ENCODE results near the gene STOX2.

STOX2 gene

DNA sequence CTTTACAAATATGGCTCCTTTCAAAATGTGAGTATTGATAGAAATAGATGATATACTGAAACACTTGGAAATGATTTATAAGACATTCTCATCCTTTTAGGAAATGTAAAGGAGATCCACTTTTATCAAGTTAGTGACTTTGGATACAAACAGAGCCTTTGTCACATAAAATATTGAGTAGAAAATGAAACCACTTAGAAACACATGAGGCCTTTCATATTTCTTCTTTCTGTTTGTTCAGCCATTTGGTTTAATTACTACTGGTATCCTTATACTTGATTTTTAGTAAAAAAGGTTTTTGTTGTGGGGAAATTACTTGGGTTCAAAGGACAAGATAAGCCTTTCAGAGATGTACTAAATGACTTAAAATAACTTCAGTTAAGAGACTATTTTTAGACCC is 4.1 kb downstream of the STOX2 start:
- H3K9me2 ChIP-seq (ENCODE audit: low read depth, low read length) = no peaks in the 10 kb centered on the region
- H3K36me3 ChIP-seq (ENCODE audit: insufficient read depth, low read length) = no peaks in the 10 kb centered on the region
- H3K4me3 ChIP-seq (ENCODE audit: low read depth, low read length, poor library complexity, severe bottlenecking) = no peak overlapping the region
- no peak overlapping the region for H3K4me2 ChIP-seq (ENCODE audit: low read length)
- no peaks in the 10 kb centered on the region for H3K27me3 ChIP-seq (ENCODE audit: insufficient read depth, low read length)
- H2AFZ ChIP-seq (ENCODE audit: low read length) = no peak overlapping the region
- H4K20me1 ChIP-seq (ENCODE audit: insufficient read depth, low read length) = no peaks in the 10 kb centered on the region
- no peaks in the 10 kb centered on the region for H3K4me1 ChIP-seq (ENCODE audit: insufficient read depth, low read length, severe bottlenecking)
- TF ChIP-seq, protein P1, sequence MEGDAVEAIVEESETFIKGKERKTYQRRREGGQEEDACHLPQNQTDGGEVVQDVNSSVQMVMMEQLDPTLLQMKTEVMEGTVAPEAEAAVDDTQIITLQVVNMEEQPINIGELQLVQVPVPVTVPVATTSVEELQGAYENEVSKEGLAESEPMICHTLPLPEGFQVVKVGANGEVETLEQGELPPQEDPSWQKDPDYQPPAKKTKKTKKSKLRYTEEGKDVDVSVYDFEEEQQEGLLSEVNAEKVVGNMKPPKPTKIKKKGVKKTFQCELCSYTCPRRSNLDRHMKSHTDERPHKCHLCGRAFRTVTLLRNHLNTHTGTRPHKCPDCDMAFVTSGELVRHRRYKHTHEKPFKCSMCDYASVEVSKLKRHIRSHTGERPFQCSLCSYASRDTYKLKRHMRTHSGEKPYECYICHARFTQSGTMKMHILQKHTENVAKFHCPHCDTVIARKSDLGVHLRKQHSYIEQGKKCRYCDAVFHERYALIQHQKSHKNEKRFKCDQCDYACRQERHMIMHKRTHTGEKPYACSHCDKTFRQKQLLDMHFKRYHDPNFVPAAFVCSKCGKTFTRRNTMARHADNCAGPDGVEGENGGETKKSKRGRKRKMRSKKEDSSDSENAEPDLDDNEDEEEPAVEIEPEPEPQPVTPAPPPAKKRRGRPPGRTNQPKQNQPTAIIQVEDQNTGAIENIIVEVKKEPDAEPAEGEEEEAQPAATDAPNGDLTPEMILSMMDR (IDR thresholded peaks at IDR 0.05; ENCODE audit: low read length) = no peak
- no peak for TF ChIP-seq EZH2 (IDR thresholded peaks at IDR 0.05; ENCODE audit: borderline replicate concordance, low read length)
- no peak overlapping the region for H3K27ac ChIP-seq (ENCODE audit: low read depth, low read length, poor library complexity, severe bottlenecking)
- no peaks in the 10 kb centered on the region for H3K9me3 ChIP-seq (ENCODE audit: low read length)
- no peaks in the 10 kb centered on the region for H3K79me2 ChIP-seq (ENCODE audit: insufficient read depth, low read length)
- H3F3A ChIP-seq (ENCODE audit: insufficient read depth, low read length) = no peaks in the 10 kb centered on the region
- H3K9ac ChIP-seq (ENCODE audit: low read length) = no peak overlapping the region

DNA sequence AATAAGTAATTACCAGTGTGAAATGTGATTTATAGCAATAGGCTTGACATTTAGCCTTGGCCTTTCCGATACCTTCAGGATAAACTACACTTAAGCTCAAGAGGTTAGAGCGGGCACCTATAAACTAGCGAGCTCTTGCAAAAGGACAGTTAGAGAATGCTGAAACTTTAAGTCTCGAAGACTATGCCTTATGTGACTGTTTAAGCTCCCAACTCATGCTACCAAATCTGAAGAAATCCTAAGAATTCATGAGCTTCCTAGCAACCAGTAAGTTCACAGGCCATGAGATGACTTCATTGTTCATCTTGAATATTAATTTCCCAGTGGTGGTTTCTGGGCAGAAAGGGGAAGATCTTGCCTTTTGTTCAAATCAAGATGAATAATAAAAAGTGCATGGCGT is 4.7 kb downstream of the STOX2 start:
- TF ChIP-seq EZH2 (IDR thresholded peaks at IDR 0.05; ENCODE audit: borderline replicate concordance, low read length) = no peak
- TF ChIP-seq, protein P1 (IDR thresholded peaks at IDR 0.05; ENCODE audit: low read length) = no peak
- Histone ChIP-seq H4K20me1 (ENCODE audit: insufficient read depth, low read length) (no peaks in the 10 kb centered on the region), H2AFZ (ENCODE audit: low read length) (no peak overlapping the region)

DNA sequence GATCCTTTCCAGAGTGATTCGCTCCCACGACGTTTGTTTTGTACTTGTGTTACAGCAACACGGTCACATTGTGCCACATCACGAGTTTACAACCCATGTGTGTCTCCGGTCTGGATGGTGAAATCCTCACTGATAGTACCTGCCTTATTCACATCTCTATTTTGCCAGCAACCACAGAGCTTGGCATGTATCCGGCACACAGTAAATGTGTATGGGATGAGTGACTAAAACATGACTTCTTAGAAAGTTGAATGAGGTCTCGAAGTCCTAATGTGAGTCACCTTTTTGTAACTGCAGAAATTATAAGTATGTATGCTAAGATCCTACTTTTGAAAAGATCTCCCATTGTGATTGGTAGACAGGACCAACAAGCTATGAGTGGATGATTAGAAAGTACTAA is 7.5 kb downstream of the STOX2 start:
- H3K27me3 ChIP-seq (ENCODE audit: insufficient read depth, low read length) = no peaks in the 10 kb centered on the region
- H3K9me2 ChIP-seq (ENCODE audit: low read depth, low read length) = no peaks in the 10 kb centered on the region
- no peaks in the 10 kb centered on the region for H3F3A ChIP-seq (ENCODE audit: insufficient read depth, low read length)
- no peak overlapping the region for H3K27ac ChIP-seq (ENCODE audit: low read depth, low read length, poor library complexity, severe bottlenecking)
- no peak overlapping the region for H2AFZ ChIP-seq (ENCODE audit: low read length)
- no peaks in the 10 kb centered on the region for H4K20me1 ChIP-seq (ENCODE audit: insufficient read depth, low read length)
- no peak overlapping the region for H3K4me3 ChIP-seq (ENCODE audit: low read depth, low read length, poor library complexity, severe bottlenecking)
- no peaks in the 10 kb centered on the region for H3K4me1 ChIP-seq (ENCODE audit: insufficient read depth, low read length, severe bottlenecking)
- no peaks in the 10 kb centered on the region for H3K79me2 ChIP-seq (ENCODE audit: insufficient read depth, low read length)
- H3K9me3 ChIP-seq (ENCODE audit: low read length) = no peaks in the 10 kb centered on the region
- H3K4me2 ChIP-seq (ENCODE audit: low read length) = no peak overlapping the region
- H3K9ac ChIP-seq (ENCODE audit: low read length) = no peak overlapping the region
- TF ChIP-seq, protein P1 (IDR thresholded peaks at IDR 0.05; ENCODE audit: low read length) = no peak
- TF ChIP-seq EZH2 (IDR thresholded peaks at IDR 0.05; ENCODE audit: borderline replicate concordance, low read length) = no peak
- no peaks in the 10 kb centered on the region for H3K36me3 ChIP-seq (ENCODE audit: insufficient read depth, low read length)

More for the DNA sequence above, 4.7 kb downstream of the STOX2 start:
- Histone ChIP-seq H3K4me2 (ENCODE audit: low read length) (no peak overlapping the region), H3K4me3 (ENCODE audit: low read depth, low read length, poor library complexity, severe bottlenecking) (no peak overlapping the region), H3K27me3 (ENCODE audit: insufficient read depth, low read length) (no peaks in the 10 kb centered on the region), H3K9me3 (ENCODE audit: low read length) (no peaks in the 10 kb centered on the region), H3K36me3 (ENCODE audit: insufficient read depth, low read length) (no peaks in the 10 kb centered on the region), H3K27ac (ENCODE audit: low read depth, low read length, poor library complexity, severe bottlenecking) (no peak overlapping the region), H3K9me2 (ENCODE audit: low read depth, low read length) (no peaks in the 10 kb centered on the region), H3K9ac (ENCODE audit: low read length) (no peak overlapping the region), H3K4me1 (ENCODE audit: insufficient read depth, low read length, severe bottlenecking) (no peaks in the 10 kb centered on the region), H3K79me2 (ENCODE audit: insufficient read depth, low read length) (no peaks in the 10 kb centered on the region), H3F3A (ENCODE audit: insufficient read depth, low read length) (no peaks in the 10 kb centered on the region)

Measured in OCI-LY1 (cell line).